T-cell (primary cell): ENCODE data around the gene PROCR. TPM values are rescaled to one million over a fixed set of nuclear protein-coding genes. Genes with fewer than 3 reads are reported as not detected.
A peak's percentile ranks its signal among the peaks of the same experiment; 100 is the strongest.

ENCODE experiments used
- ATAC-seq, 4 experiments: fragments of 200-7000 bp in 3 of 4; fragments of 150-1000 bp in 1 of 4; cut with Tn5 transposase; replicated peaks in 1 of 4; 1 replicate in 3 of 4; 2 replicates in 1 of 4; pipeline ENCODE4 v1.10.0; 2021; ENCODE audit warnings: moderate library complexity in 3 of 4, mild to moderate bottlenecking in 2 of 4, moderate number of reproducible peaks in 1 of 4
- CTCF ChIA-PET, 2 donors: fragments of 300-600 bp; sonication (Branson Sonifier 250); formaldehyde crosslinking; loops; one replicate each; lab custom pipeline; 2022; ENCODE audit warnings: antibody characterized with exemption in 2 of 2; lab: Charles Lee
- POLR2A ChIA-PET, 2 donors: fragments of 300-600 bp; sonication (Branson Sonifier 250); formaldehyde crosslinking; loops; one replicate each; lab custom pipeline; 2022; ENCODE audit warnings: antibody characterized with exemption in 2 of 2; lab: Charles Lee
- DNase-seq, 35 experiments: peaks; one replicate each; pipeline versions ENCODE4 v3.0.0 to v3.0.0-alpha.2; 2013 to 2023
- H3K27ac ChIP-seq: one replicate; pipeline ENCODE4 v1.5.1; 2013; ENCODE audit warnings: low read length
- H3K27me3 ChIP-seq, 2 experiments: replicated peaks in 1 of 2; 1 replicate in 1 of 2; 2 replicates in 1 of 2; pipeline versions ENCODE4 v1.6.1 to v1.7.0; 2013; ENCODE audit warnings: low read length in 1 of 2, mixed read lengths in 1 of 2; ENCODE audit not compliant: control insufficient read depth in 2 of 2, insufficient read depth in 2 of 2; ENCODE audit errors: extremely low read depth in 1 of 2
- H3K36me3 ChIP-seq, 2 donors: 1 replicate in 1 of 2; 2 replicates in 1 of 2; pipeline versions ENCODE4 v1.6.1 to v1.7.0; 2013; ENCODE audit warnings: low read length in 1 of 2; ENCODE audit not compliant: control insufficient read depth in 2 of 2, insufficient read depth in 1 of 2; ENCODE audit errors: extremely low read depth in 1 of 2
- H3K4me1 ChIP-seq, 2 experiments: 1 replicate in 1 of 2; 2 replicates in 1 of 2; pipeline versions ENCODE4 v1.6.1 to v1.7.0; 2013; ENCODE audit warnings: low read length in 2 of 2, mixed read lengths in 1 of 2; ENCODE audit not compliant: insufficient read depth in 2 of 2, control insufficient read depth in 1 of 2; ENCODE audit errors: extremely low read depth in 1 of 2
- H3K4me3 ChIP-seq, 2 donors: 1 replicate in 1 of 2; 2 replicates in 1 of 2; pipeline versions ENCODE4 v1.5.1 to v1.7.0; 2013; ENCODE audit warnings: mild to moderate bottlenecking in 2 of 2, low read length in 1 of 2, moderate library complexity in 1 of 2; ENCODE audit not compliant: control insufficient read depth in 1 of 2; ENCODE audit errors: extremely low read depth in 1 of 2
- H3K9me3 ChIP-seq: 2 replicates; pipeline ENCODE4 v1.7.0; 2013
- H3K27ac Mint-ChIP-seq, 2 donors: one replicate each; pipeline ENCODE4 v1.8.0; 2020 to 2021; ENCODE audit warnings: mild to moderate bottlenecking in 2 of 2, mixed read lengths in 2 of 2
- H3K27me3 Mint-ChIP-seq, 2 donors: one replicate each; pipeline ENCODE4 v1.8.0; 2021 to 2022; ENCODE audit warnings: mixed read lengths in 2 of 2
- H3K36me3 Mint-ChIP-seq: one replicate; pipeline ENCODE4 v1.8.0; 2021; ENCODE audit warnings: mixed read lengths
- H3K4me1 Mint-ChIP-seq, 3 donors: one replicate each; pipeline ENCODE4 v1.8.0; 2020 to 2022; ENCODE audit warnings: mixed read lengths in 3 of 3, mild to moderate bottlenecking in 1 of 3
- H3K4me3 Mint-ChIP-seq, 3 donors: one replicate each; pipeline ENCODE4 v1.8.0; 2020 to 2022; ENCODE audit warnings: mild to moderate bottlenecking in 3 of 3, mixed read lengths in 3 of 3, moderate library complexity in 3 of 3
- H3K9me3 Mint-ChIP-seq, 3 donors: one replicate each; pipeline ENCODE4 v1.8.0; 2020 to 2022; ENCODE audit warnings: mixed read lengths in 3 of 3
- WGBS: methylation state at CpG from one replicate; pipeline ENCODE4 v1.1.5; 2013; ENCODE audit warnings: missing lambda C conversion rate; ENCODE audit not compliant: insufficient coverage; 5-methylcytosine and 5-hydroxymethylcytosine counted together
- total RNA-seq, 35 experiments: library from RNA in 6 of 35; stranded (reverse) in 6 of 35; fragments of 120-200 nt in 1 of 35; gene quantifications; one replicate each; pipeline versions ENCODE4 v1.2.1 to v1.2.4 and lab custom pipeline; 2013 to 2026

PROCR gene
- total RNA-seq, result 1 to 10 TPM in 4 of 5 donors, under 1 TPM in 1; 0.28 to 3.0 (median 1.5) TPM
- total RNA-seq (2013), result 2.4 TPM
- 0.06 to 3.8 (median 0.84) reads per million in 29 experiments for total RNA-seq (lab: John Stamatoyannopoulos, UW)

GRCh38 chr20:35171753-35172433, at the start of gene PROCR:
Gene PROCR (plus strand): TSS chr20:35172072. CDS start chr20:35172155, 83 bp downstream.
- peak within 1 kb of the TSS; percentile 77 to 84 for H3K27ac Mint-ChIP-seq
- POLR2A ChIA-PET, result no interaction called here

GRCh38 chr20:35122756-35123405, 49.0 kb upstream of the PROCR start:
- DNase-seq, result no peak
- 100% methylated on average over 1 of the region's 5 CpGs for WGBS
- no peak overlapping the region for H3K27ac ChIP-seq
- no peaks in the 10 kb centered on the region for H3K27me3 Mint-ChIP-seq
- H3K36me3 Mint-ChIP-seq, result peaks cover 67% of the 10 kb centered on the region
- H3K9me3 Mint-ChIP-seq, result no peaks in the 10 kb centered on the region
- POLR2A ChIA-PET, result no interaction called here
- no peak overlapping the region for H3K4me3 ChIP-seq
- H3K4me1 ChIP-seq, result no peaks in the 10 kb centered on the region
- H3K9me3 ChIP-seq, result no peaks in the 10 kb centered on the region
- H3K27me3 ChIP-seq, result no peaks in the 10 kb centered on the region
- H3K4me3 Mint-ChIP-seq, result no peak overlapping the region
- H3K4me1 Mint-ChIP-seq, result peaks cover 0 to 2% (median 0%) of the 10 kb centered on the region in 3 donors
- H3K36me3 ChIP-seq, result peaks cover 20 to 85% of the 10 kb centered on the region in 2 donors
- CTCF ChIA-PET, result interaction anchor here in 1 of 2 donors (0.5 kb wide), 1 partner anchor 85 kb away, joined by 3 read pairs; no protein-coding TSS in a partner anchor
- ATAC-seq, result no peak
- no peak overlapping the region for H3K27ac Mint-ChIP-seq

More at GRCh38 chr20:35171753-35172433, at the start of gene PROCR:
- Mint-ChIP-seq H3K36me3 (peaks cover 4% of the 10 kb centered on the region), H3K27me3 (no peaks in the 10 kb centered on the region), H3K4me1 (peaks cover 17 to 19% (median 19%) of the 10 kb centered on the region in 3 donors), H3K9me3 (no peaks in the 10 kb centered on the region), H3K4me3 (peak within 1 kb of the TSS; percentile 69 to 79 (median 69))
- WGBS, result 16% methylated on average over 11 of the region's 16 CpGs
- Histone ChIP-seq H3K36me3 (peaks cover 0 to 3% of the 10 kb centered on the region in 2 donors), H3K4me1 (peaks cover 0 to 12% of the 10 kb centered on the region in 2 experiments), H3K4me3 (peak within 1 kb of the TSS in 1 of 2 donors; percentile 37), H3K27ac (no peak within 1 kb of the TSS), H3K9me3 (no peaks in the 10 kb centered on the region), H3K27me3 (no peaks in the 10 kb centered on the region)
- ATAC-seq, result peak; percentile 61 to 77 (median 66)
- CTCF ChIA-PET, result no interaction called here
- DNase-seq, result peak in 10 of 35 experiments; percentile 1 to 31 (median 10)

GRCh38 chr20:35125753-35126152, 46.1 kb upstream of the PROCR start:
- no peak overlapping the region for H3K4me3 ChIP-seq
- no peaks in the 10 kb centered on the region for H3K27me3 ChIP-seq
- 100% methylated on average over 4 of the region's 5 CpGs for WGBS
- Mint-ChIP-seq H3K4me3 (no peak overlapping the region), H3K4me1 (peaks cover 0 to 2% (median 0%) of the 10 kb centered on the region in 3 donors), H3K36me3 (peaks cover 49% of the 10 kb centered on the region), H3K9me3 (no peaks in the 10 kb centered on the region), H3K27me3 (no peaks in the 10 kb centered on the region), H3K27ac (no peak overlapping the region)
- no peak overlapping the region for H3K27ac ChIP-seq
- ATAC-seq, result no peak
- ChIA-PET CTCF (no interaction called here), POLR2A (no interaction called here)
- peaks cover 6 to 78% of the 10 kb centered on the region in 2 donors for H3K36me3 ChIP-seq
- no peaks in the 10 kb centered on the region for H3K9me3 ChIP-seq
- no peak for DNase-seq
- no peaks in the 10 kb centered on the region for H3K4me1 ChIP-seq

- no peaks in the 10 kb centered on the region for H3K4me1 ChIP-seq
- ATAC-seq, result no peak
- POLR2A ChIA-PET, result no interaction called here
- H3K36me3 ChIP-seq, result peaks cover 22 to 68% of the 10 kb centered on the region in 2 donors
- no peak for DNase-seq
- Mint-ChIP-seq H3K9me3 (no peaks in the 10 kb centered on the region), H3K27me3 (no peaks in the 10 kb centered on the region), H3K4me3 (no peak overlapping the region), H3K27ac (no peak overlapping the region), H3K36me3 (peaks cover 52% of the 10 kb centered on the region), H3K4me1 (peaks cover 0 to 2% (median 0%) of the 10 kb centered on the region in 3 donors)
- CTCF ChIA-PET, result no interaction called here
- no peak overlapping the region for H3K27ac ChIP-seq
- H3K9me3 ChIP-seq, result no peaks in the 10 kb centered on the region
- WGBS, result no CpG with 5 or more reads among the region's 2 CpGs
- no peak overlapping the region for H3K4me3 ChIP-seq
- no peaks in the 10 kb centered on the region for H3K27me3 ChIP-seq
Measured at GRCh38 chr20:35129647-35130069, 42.2 kb upstream of the PROCR start.

- H3K4me1 Mint-ChIP-seq, result no peaks in the 10 kb centered on the region
- WGBS, result no CpG with 5 or more reads among the region's 4 CpGs
- ChIA-PET CTCF (no interaction called here), POLR2A (no interaction called here)
- H3K4me1 ChIP-seq, result no peaks in the 10 kb centered on the region
- no peaks in the 10 kb centered on the region for H3K9me3 ChIP-seq
- H3K9me3 Mint-ChIP-seq, result no peaks in the 10 kb centered on the region
- H3K4me3 Mint-ChIP-seq, result no peak overlapping the region
- H3K27ac ChIP-seq, result no peak overlapping the region
- H3K36me3 Mint-ChIP-seq, result peaks cover 51% of the 10 kb centered on the region
- H3K27me3 Mint-ChIP-seq, result no peaks in the 10 kb centered on the region
- H3K36me3 ChIP-seq, result peaks cover 25 to 72% of the 10 kb centered on the region in 2 donors
- no peak for ATAC-seq
- no peak for DNase-seq
- H3K27me3 ChIP-seq, result no peaks in the 10 kb centered on the region
- no peak overlapping the region for H3K27ac Mint-ChIP-seq
- no peak overlapping the region for H3K4me3 ChIP-seq
Measured at GRCh38 chr20:35131934-35132333, 39.9 kb upstream of the PROCR start.

GRCh38 chr20:35133031-35133430, 38.8 kb upstream of the PROCR start:
- DNase-seq (no peak), ATAC-seq (no peak)
- Mint-ChIP-seq H3K27ac (no peak overlapping the region), H3K36me3 (peaks cover 53% of the 10 kb centered on the region), H3K4me3 (no peak overlapping the region), H3K4me1 (no peaks in the 10 kb centered on the region), H3K9me3 (no peaks in the 10 kb centered on the region), H3K27me3 (no peaks in the 10 kb centered on the region)
- no peak overlapping the region for H3K27ac ChIP-seq
- H3K27me3 ChIP-seq, result no peaks in the 10 kb centered on the region
- no peak overlapping the region for H3K4me3 ChIP-seq
- H3K4me1 ChIP-seq, result no peaks in the 10 kb centered on the region
- H3K36me3 ChIP-seq, result peaks cover 25 to 71% of the 10 kb centered on the region in 2 donors
- 100% methylated on average over 2 of the region's 5 CpGs for WGBS
- POLR2A ChIA-PET, result no interaction called here
- H3K9me3 ChIP-seq, result no peaks in the 10 kb centered on the region
- CTCF ChIA-PET, result no interaction called here
